Measurements from ENCODE around the gene MGP.

DNA sequence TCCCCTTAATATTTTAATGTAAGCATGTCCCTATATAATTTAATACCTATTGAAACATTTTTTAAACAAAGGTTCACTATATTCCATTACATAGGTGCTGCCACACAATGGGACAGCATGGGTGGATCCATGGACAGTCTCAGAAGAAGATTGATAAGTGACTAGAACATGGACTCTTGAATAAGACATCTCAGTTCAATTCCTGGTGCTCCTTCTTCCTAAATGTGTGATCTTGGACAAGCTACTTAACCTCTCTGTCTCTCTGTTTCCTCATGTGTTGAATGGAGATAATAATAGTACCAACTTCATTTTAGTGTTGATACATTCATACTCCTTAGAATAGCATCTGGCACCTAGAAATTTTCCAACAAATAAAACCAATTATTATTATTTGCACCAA lies 41.3 kb downstream of the MGP start:
- TF ChIP-seq POLR2AphosphoS5 (IDR thresholded peaks at IDR 0.05) (no peak), CTCF (IDR thresholded peaks at IDR 0.05) (no peak), POLR2A (IDR thresholded peaks at IDR 0.05) (no peak)
